ENCODE data around the gene MYH14. TPM values are rescaled to one million over a fixed set of nuclear protein-coding genes. Genes with fewer than 3 reads are reported as not detected.

The MYH14 gene
- total and polyA plus RNA-seq, 9 of the 15 experiments (the other 6 are each of a cell fraction or from before 2014, with no cell fraction given), result 0.04 to 0.86 (median 0.19) TPM; not detected in 2

DNA sequence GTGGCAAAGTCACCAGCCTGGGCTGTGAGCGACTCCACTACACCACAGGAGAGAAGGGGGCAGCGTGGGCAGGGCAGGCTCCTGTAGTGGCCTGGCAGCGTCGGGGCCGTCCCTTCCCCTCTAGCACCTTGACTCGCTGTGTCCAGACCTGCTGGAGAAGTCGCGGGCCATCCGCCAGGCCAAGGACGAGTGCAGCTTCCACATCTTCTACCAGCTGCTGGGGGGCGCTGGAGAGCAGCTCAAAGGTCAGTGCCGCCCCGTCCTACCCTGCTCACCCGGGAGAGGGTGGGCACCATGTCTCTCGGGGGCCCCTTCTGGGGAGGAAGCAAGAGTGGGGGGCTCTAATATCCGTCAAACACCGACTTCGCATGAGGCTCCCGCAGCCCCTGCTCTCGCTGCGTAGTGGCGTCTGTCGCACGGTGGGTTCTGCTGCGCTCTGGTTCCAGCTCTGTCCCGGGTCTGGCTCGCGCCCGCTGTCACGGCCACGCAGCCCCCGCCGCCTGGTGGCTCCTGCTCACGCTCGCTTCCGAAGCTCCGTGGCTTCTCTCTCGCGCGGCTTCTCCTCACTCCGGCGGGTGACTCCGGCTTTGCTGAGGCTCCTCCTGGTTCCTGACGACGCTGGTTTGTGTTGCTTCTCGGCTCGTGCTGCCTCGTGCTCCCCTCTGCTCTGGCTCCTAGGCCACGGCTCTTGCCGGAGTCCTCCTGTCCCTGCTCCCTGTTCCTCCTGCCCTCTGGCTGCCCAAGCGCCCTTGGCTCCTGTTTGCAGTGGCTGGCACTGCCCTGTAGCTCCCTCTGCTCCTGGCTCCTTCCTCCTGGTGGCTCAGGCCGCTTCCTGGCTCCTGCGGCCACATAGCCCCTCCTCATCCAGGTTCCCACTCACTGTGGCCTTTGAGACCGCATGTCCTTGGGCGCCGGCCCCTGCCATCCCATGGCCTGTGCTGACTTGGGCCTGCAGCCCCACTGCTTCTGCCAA is 27.2 kb downstream of the MYH14 start:
- FAIRE-seq (no peak), DNase-seq (ENCODE audit: extremely low read depth in 1 of 4, low spot score in 3 of 4) (peak in 3 of 4 experiments; percentile 38 to 45 (median 41)), ATAC-seq (peak; percentile 86)
- Histone ChIP-seq H3K79me2 (ENCODE audit: control insufficient read depth, insufficient read depth, low read length) (no peaks in the 10 kb centered on the region), H4K20me1 (replicated peaks; ENCODE audit: control insufficient read depth, insufficient read depth, low read length) (no peaks in the 10 kb centered on the region), H3K4me1 (replicated peaks in 1 of 2; ENCODE audit: control insufficient read depth in 2 of 2, insufficient read depth in 2 of 2, low read length in 2 of 2) (peaks cover 0 to 11% of the 10 kb centered on the region in 2 experiments; a peak in 2 of 5 replicates), H2AFZ (ENCODE audit: low read depth, low read length) (peak overlapping the region; percentile 25; the same call in 1 of the 2 replicates), H3K9ac (ENCODE audit: insufficient read depth in 1 of 2, low read depth in 2 of 2, low read length in 2 of 2) (peak overlapping the region in 1 of 2 experiments; percentile 73; a peak in 2 of 4 replicates), H3K4me3 (no peak overlapping the region), H3K9me1 (ENCODE audit: control insufficient read depth, insufficient read depth, low read length) (no peaks in the 10 kb centered on the region), H3K4me2 (ENCODE audit: insufficient read depth, low read length) (peak overlapping the region; percentile 7; the same call in 1 of the 2 replicates), H3K36me3 (ENCODE audit: control insufficient read depth, insufficient read depth, low read length) (no peaks in the 10 kb centered on the region), H3K9me3 (replicated peaks; ENCODE audit: control insufficient read depth, insufficient read depth, low read depth, low read length) (no peaks in the 10 kb centered on the region), H3K27ac (ENCODE audit: extremely low read depth, low read depth, low read length) (no peak overlapping the region), H3K27me3 (ENCODE audit: control insufficient read depth in 2 of 2, insufficient read depth in 2 of 2, low read length in 2 of 2) (peaks cover 14 to 54% of the 10 kb centered on the region in 2 experiments; a peak in 4 of 5 replicates)
- intact Hi-C loops (cut with micrococcal nuclease) (no loop called here), in situ Hi-C loops (cut with MboI) (no loop called here)
- POLR2A ChIA-PET, result interaction anchor here (0.6 kb wide), 1 partner anchor 77 kb away, joined by 3 read pairs; no protein-coding TSS in a partner anchor
- CTCF ChIA-PET (ENCODE audit: low intra/inter-chr PET ratio), result no interaction called here
- no TSS peak for BruUV-seq (replicated peaks)
- WGBS (ENCODE audit: insufficient coverage, low coverage, missing lambda C conversion rate), result 13% methylated on average over 46 of the region's 56 CpGs
- TF ChIP-seq ZNF551 (CRISPR knock-in tag; IDR thresholded peaks at IDR 0.05) (no peak), BCL6 (CRISPR knock-in tag; IDR thresholded peaks at IDR 0.05) (no peak), NFYB (IDR thresholded peaks at IDR 0.05; ENCODE audit: extremely low read depth, insufficient read length) (no peak), ZNF146 (CRISPR knock-in tag; IDR thresholded peaks at IDR 0.05; ENCODE audit: unreplicated experiment) (no peak), ZNF699 (CRISPR knock-in tag; IDR thresholded peaks at IDR 0.05; ENCODE audit: insufficient replicate concordance) (no peak), RFX5 (IDR thresholded peaks at IDR 0.05; ENCODE audit: low read depth, low read length) (no peak), RBM17 (IDR thresholded peaks at IDR 0.05; ENCODE audit: borderline replicate concordance, low read depth, low read length) (no peak)
- TF ChIP-seq, protein P1, sequence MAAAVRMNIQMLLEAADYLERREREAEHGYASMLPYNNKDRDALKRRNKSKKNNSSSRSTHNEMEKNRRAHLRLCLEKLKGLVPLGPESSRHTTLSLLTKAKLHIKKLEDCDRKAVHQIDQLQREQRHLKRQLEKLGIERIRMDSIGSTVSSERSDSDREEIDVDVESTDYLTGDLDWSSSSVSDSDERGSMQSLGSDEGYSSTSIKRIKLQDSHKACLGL (CRISPR knock-in tag; IDR thresholded peaks at IDR 0.05; ENCODE audit: borderline replicate concordance, poor library complexity, severe bottlenecking), result no peak

Measured in K562 (cell line).